Measurements from ENCODE around the gene MSH5.
A peak's percentile ranks its signal among the peaks of the same experiment; 100 is the strongest.
"Not testable (repeated sequence)": the region's sequence is repeated elsewhere in the genome, so short reads cannot be mapped to it uniquely, and the experiment has no call there.

MSH5 gene

GRCh38 chr6:31801031-31801927, 61.5 kb downstream of the MSH5 start:
- not testable (repeated sequence) for DNase-seq (ENCODE audit: low read depth in 2 of 2)

GRCh38 chr6:31805939-31806469, 66.2 kb downstream of the MSH5 start:
- DNase-seq (ENCODE audit: low read depth in 2 of 2), result no peak

GRCh38 chr6:31806470-31807272, 66.9 kb downstream of the MSH5 start, which contains the start of gene LSM2:
Gene LSM2, minus strand, starts transcription at chr6:31806966. Its CDS starts 209 bp downstream, at chr6:31806757.
- DNase-seq (ENCODE audit: low read depth in 2 of 2), result peak; percentile 93 to 97

GRCh38 chr6:31808599-31808998, 68.8 kb downstream of the MSH5 start:
- DNase-seq (ENCODE audit: low read depth in 2 of 2), result not testable (repeated sequence)

- DNase-seq (ENCODE audit: low read depth in 2 of 2), result no peak
Observed at GRCh38 chr6:31811645-31812044, 71.8 kb downstream of the MSH5 start.
